Upper lobe of left lung (tissue), 4 donors: ENCODE results near the gene CARD10.

Experiments
- EP300 ChIP-seq, 4 donors: sonication (generic); formaldehyde crosslinking; IDR thresholded peaks; one replicate each; pipeline ENCODE4 v1.5.1; 2017; ENCODE audit warnings: antibody characterized with exemption in 4 of 4, control low read depth in 2 of 4
- POLR2A ChIP-seq, 4 donors: fragments of 450-650 bp; IDR thresholded peaks; one replicate each; pipeline ENCODE4 v1.5.1; 2016 to 2017; ENCODE audit warnings: antibody characterized with exemption in 4 of 4, mild to moderate bottlenecking in 2 of 4
- TF ChIP-seq, protein P1 (sequence below), 6 experiments: fragments of 450-650 bp in 4 of 6; fragments of 200-600 bp in 2 of 6; sonication (generic) in 2 of 6; IDR thresholded peaks; one replicate each; pipeline ENCODE4 v1.5.1; 2016 to 2019; ENCODE audit warnings: antibody characterized with exemption in 6 of 6

DNA sequence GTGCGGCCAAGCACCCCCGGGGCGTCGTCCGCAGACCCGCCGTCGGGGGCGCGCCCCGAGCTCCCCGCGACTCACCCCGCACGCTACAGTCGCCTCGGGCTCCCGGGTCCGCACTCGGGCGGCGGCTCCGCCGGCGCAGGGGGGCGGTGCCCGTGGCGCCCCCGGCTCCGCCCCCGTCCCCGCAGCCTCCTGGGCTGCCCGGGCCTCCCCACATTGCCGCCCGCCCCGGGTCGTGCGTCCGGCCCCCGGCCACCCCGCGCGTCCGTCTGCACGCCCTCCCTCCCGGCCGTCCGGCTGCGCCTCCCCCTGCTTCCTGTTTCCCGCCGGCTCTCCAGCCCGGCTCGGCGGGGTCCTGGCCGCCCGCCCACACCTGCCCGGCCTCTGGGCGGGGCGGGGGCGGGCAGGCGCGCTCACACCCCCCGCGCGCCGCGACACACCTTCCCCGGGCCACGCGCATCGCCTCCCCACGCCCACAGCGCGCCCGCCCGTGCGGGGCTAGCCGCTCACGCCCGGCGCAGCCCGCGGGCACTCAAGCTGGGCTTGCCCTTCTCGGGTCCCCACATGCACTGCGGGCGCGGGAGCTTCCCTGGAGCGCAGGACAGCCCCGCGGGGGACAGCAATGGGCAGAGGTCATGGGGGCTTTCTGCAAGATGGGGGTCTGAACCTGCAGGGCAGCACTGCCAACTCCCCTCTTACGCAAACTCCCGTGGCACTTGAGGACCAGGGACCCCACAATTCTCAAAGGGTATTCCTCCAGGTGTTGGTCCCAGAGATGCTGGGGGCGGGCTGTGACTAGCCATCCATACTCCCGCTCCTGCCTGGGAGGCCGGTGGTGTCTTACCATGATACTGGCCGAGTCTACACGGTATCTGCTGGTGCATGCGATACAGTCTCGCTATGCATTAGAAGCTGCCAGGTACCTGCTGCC is at the start of gene CARD10:
- TF ChIP-seq, protein P1, sequence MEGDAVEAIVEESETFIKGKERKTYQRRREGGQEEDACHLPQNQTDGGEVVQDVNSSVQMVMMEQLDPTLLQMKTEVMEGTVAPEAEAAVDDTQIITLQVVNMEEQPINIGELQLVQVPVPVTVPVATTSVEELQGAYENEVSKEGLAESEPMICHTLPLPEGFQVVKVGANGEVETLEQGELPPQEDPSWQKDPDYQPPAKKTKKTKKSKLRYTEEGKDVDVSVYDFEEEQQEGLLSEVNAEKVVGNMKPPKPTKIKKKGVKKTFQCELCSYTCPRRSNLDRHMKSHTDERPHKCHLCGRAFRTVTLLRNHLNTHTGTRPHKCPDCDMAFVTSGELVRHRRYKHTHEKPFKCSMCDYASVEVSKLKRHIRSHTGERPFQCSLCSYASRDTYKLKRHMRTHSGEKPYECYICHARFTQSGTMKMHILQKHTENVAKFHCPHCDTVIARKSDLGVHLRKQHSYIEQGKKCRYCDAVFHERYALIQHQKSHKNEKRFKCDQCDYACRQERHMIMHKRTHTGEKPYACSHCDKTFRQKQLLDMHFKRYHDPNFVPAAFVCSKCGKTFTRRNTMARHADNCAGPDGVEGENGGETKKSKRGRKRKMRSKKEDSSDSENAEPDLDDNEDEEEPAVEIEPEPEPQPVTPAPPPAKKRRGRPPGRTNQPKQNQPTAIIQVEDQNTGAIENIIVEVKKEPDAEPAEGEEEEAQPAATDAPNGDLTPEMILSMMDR (IDR thresholded peaks at IDR 0.05) = no peak
- no peak for TF ChIP-seq EP300 (IDR thresholded peaks at IDR 0.05)
- TF ChIP-seq POLR2A (IDR thresholded peaks at IDR 0.05) = peak in 1 of 4 donors; percentile 14
